HCT116 (cell line): ENCODE measurements around the gene CCDC73. TPM values are rescaled to one million over a fixed set of nuclear protein-coding genes. Genes with fewer than 3 reads are reported as not detected.

Source experiments
- ATAC-seq: fragments of 200-7000 bp; cut with Tn5 transposase; 2 replicates; pipeline ENCODE4 v1.9.1; 2020; ENCODE audit warnings: mild to moderate bottlenecking, moderate library complexity
- BruUV-seq: library from RNA; stranded (reverse); fragments of 400-500 nt; replicated peaks from 2 replicates; lab custom pipeline; 2021; lab: Mats Ljungman, UMichigan
- CTCF ChIA-PET: fragments of 300-600 bp; sonication (Branson Sonifier 250); formaldehyde crosslinking; loops from one replicate; lab custom pipeline; 2021; ENCODE audit warnings: antibody characterized with exemption; lab: Charles Lee
- POLR2A ChIA-PET: fragments of 300-600, 350-600 bp; sonication (Branson Sonifier 250); formaldehyde crosslinking; loops from one replicate; lab custom pipeline; 2021; ENCODE audit warnings: antibody characterized with exemption; lab: Charles Lee
- RAD21 ChIA-PET, 2 experiments: fragments of 300-600 bp; sonication (Branson Sonifier 250); formaldehyde crosslinking; loops; one replicate each; lab custom pipeline; 2023; ENCODE audit warnings: low total read pairs in 2 of 2; ENCODE audit not compliant: uncharacterized antibody in 2 of 2, unreplicated experiment in 2 of 2, low non-redundant PET in 1 of 2; lab: Charles Lee
- DNase-seq: peaks from one replicate; pipeline ENCODE4 v3.0.0-alpha.2; 2010; ENCODE audit warnings: low read depth, low spot score
- H2AFZ ChIP-seq: fragments of 200-600 bp; shearing (Covaris generic), sonication (generic); 2 replicates; pipeline ENCODE4 v1.6.1; 2017; ENCODE audit warnings: low read depth, mixed run types, mixed read lengths, antibody characterized with exemption, low read length; ENCODE audit not compliant: poor library complexity, severe bottlenecking
- H3K27ac ChIP-seq: 2 replicates; pipeline ENCODE4 v1.5.1; 2012; ENCODE audit warnings: low read depth, low read length
- H3K27me3 ChIP-seq: fragments of 200-600 bp; sonication (generic); 2 replicates; pipeline ENCODE4 v1.6.1; 2016; ENCODE audit warnings: mixed run types, low read length, mixed read lengths; ENCODE audit not compliant: insufficient read depth
- H3K36me3 ChIP-seq, 2 experiments: fragments of 200-500 bp in 1 of 2; fragments of 200-600 bp in 1 of 2; sonication (Bioruptor generic) in 1 of 2; sonication (generic) in 1 of 2; 2 replicates each; pipeline versions ENCODE4 v1.5.1 to v1.6.1; 2014 to 2016; ENCODE audit warnings: low read length in 2 of 2, inconsistent platforms in 1 of 2, mixed read lengths in 1 of 2, mixed run types in 1 of 2; ENCODE audit not compliant: insufficient read depth in 2 of 2, control insufficient read depth in 1 of 2
- H3K4me1 ChIP-seq, 2 experiments: fragments of 200-600 bp in 1 of 2; sonication (generic) in 1 of 2; 2 replicates each; pipeline versions ENCODE4 v1.5.1 to v1.6.1; 2012 to 2017; ENCODE audit warnings: low read length in 2 of 2, inconsistent platforms in 1 of 2, mild to moderate bottlenecking in 1 of 2, mixed read lengths in 1 of 2, mixed run types in 1 of 2, moderate library complexity in 1 of 2; ENCODE audit not compliant: insufficient read depth in 2 of 2, control insufficient read depth in 1 of 2
- H3K4me2 ChIP-seq: fragments of 200-600 bp; sonication (generic); 2 replicates; pipeline ENCODE4 v1.6.1; 2017; ENCODE audit warnings: mixed run types, low read length, mixed read lengths
- H3K4me3 ChIP-seq, 2 experiments: fragments of 200-600 bp in 1 of 2; sonication (generic) in 1 of 2; replicated peaks in 1 of 2; 2 replicates each; pipeline ENCODE4 v1.5.1; 2011 to 2016; ENCODE audit warnings: low read length in 2 of 2, control low read depth in 1 of 2, low read depth in 1 of 2, mild to moderate bottlenecking in 1 of 2, mixed read lengths in 1 of 2, mixed run types in 1 of 2
- H3K79me2 ChIP-seq: fragments of 200-600 bp; sonication (generic); 2 replicates; pipeline ENCODE4 v1.6.1; 2017; ENCODE audit warnings: mild to moderate bottlenecking, mixed run types, low read length, moderate library complexity, mixed read lengths; ENCODE audit not compliant: insufficient read depth
- H3K9ac ChIP-seq: fragments of 200-600 bp; sonication (generic); 2 replicates; pipeline ENCODE4 v1.6.1; 2016; ENCODE audit warnings: low read length, mixed read lengths
- H3K9me2 ChIP-seq: fragments of 200-600 bp; sonication (generic), shearing (Covaris generic); 2 replicates; pipeline ENCODE4 v1.6.1; 2017; ENCODE audit warnings: mixed run types, mild to moderate bottlenecking, moderate library complexity; ENCODE audit not compliant: insufficient read depth
- H3K9me3 ChIP-seq, 2 experiments: fragments of 200-500 bp in 1 of 2; fragments of 200-600 bp in 1 of 2; sonication (Bioruptor generic) in 1 of 2; sonication (generic) in 1 of 2; 2 replicates each; pipeline ENCODE4 v1.6.1; 2014 to 2017; ENCODE audit warnings: low read length in 2 of 2, mixed read lengths in 2 of 2, inconsistent platforms in 1 of 2, low read depth in 1 of 2, mild to moderate bottlenecking in 1 of 2, mixed run types in 1 of 2, moderate library complexity in 1 of 2; ENCODE audit not compliant: control insufficient read depth in 1 of 2, insufficient read depth in 1 of 2
- H4K20me1 ChIP-seq: fragments of 200-600 bp; sonication (generic), shearing (Covaris generic); 2 replicates; pipeline ENCODE4 v1.6.1; 2017; ENCODE audit warnings: mixed run types, mild to moderate bottlenecking, moderate library complexity; ENCODE audit not compliant: insufficient read depth
- CBX3 ChIP-seq: IDR thresholded peaks from 2 replicates; pipeline ENCODE4 v1.6.1; 2012; ENCODE audit warnings: low read depth
- EGR1 ChIP-seq: IDR thresholded peaks from 2 replicates; pipeline ENCODE4 v1.6.1; 2012; ENCODE audit warnings: low read depth
- ELF1 ChIP-seq: IDR thresholded peaks from 2 replicates; pipeline ENCODE4 v1.6.1; 2012; ENCODE audit warnings: low read depth, borderline replicate concordance
- EZH2phosphoT487 ChIP-seq: fragments of 200-600 bp; IDR thresholded peaks from 2 replicates; pipeline ENCODE4 v1.6.1; 2018; ENCODE audit warnings: antibody characterized with exemption, borderline replicate concordance
- FOSL1 ChIP-seq: IDR thresholded peaks from 2 replicates; pipeline ENCODE4 v1.6.1; 2012; ENCODE audit warnings: low read depth
- TCF7L2 ChIP-seq: IDR thresholded peaks from 2 replicates; pipeline ENCODE4 v1.7.0; 2011; ENCODE audit warnings: borderline replicate concordance, inconsistent platforms; ENCODE audit not compliant: insufficient read depth, insufficient read length; ENCODE audit errors: extremely low read depth
- YY1 ChIP-seq: IDR thresholded peaks from 2 replicates; pipeline ENCODE4 v1.6.1; 2011; ENCODE audit warnings: low read length, low read depth, moderate library complexity, mild to moderate bottlenecking; ENCODE audit not compliant: insufficient replicate concordance; ENCODE audit errors: extremely low read depth
- ZNF274 ChIP-seq: fragments of 200-500 bp; sonication (Bioruptor generic); IDR thresholded peaks from 2 replicates; pipeline ENCODE4 v1.6.1; 2014; ENCODE audit warnings: mild to moderate bottlenecking, low read depth, low read length, inconsistent platforms
- intact Hi-C: fragments of 100-400 bp; cut with micrococcal nuclease; formaldehyde crosslinking; loops from 2 replicates; pipeline ENCODE4 v1.10.0; 2022
- total RNA-seq: library from RNA; stranded (reverse); gene quantifications from one replicate; pipeline ENCODE4 v1.2.1, GENCODE V29; 2021; ENCODE audit not compliant: unreplicated experiment
- TF ChIP-seq, protein P1 (sequence below): IDR thresholded peaks from 2 replicates; pipeline ENCODE4 v1.6.1; 2011; ENCODE audit warnings: mild to moderate bottlenecking, low read length, moderate library complexity; ENCODE audit not compliant: insufficient replicate concordance; ENCODE audit errors: extremely low read depth
- TF ChIP-seq, protein P2 (sequence below): IDR thresholded peaks from 2 replicates; pipeline ENCODE4 v1.6.1; 2012

Gene CCDC73
- total RNA-seq, 1 experiment from 2014 or later: not detected

- no peak for TF ChIP-seq TCF7L2
- no peak for TF ChIP-seq CBX3
- TF ChIP-seq, all 23 proteins: peak for 0
These were observed 26.0 kb upstream of the CCDC73 start (continued) for GRCh38 chr11:32820497-32820896.

DNA sequence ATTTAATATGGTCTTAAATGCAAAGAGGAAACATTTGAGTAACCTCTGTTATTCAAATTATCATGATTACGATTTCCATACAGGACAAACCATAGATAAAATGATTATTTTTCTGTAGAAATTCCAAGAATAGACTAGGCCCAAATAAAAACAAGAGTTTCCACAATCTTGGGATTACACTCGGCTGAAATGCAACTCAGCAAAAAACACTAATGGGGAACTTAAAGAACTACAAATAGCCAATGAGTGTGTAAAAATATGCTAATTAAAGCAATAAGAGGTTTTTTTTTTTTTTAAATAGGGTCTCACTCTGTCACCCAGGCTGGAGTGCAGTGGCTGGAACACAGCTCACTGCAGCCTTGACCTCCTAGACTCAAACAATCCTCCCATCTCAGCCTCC, 24.7 kb upstream of the CCDC73 start:
- Histone ChIP-seq H3K4me2 (no peak overlapping the region), H3K27me3 (no peaks in the 10 kb centered on the region), H2AFZ (no peak overlapping the region), H3K9me2 (no peaks in the 10 kb centered on the region), H3K4me1 (peaks cover 0 to 10% of the 10 kb centered on the region in 2 experiments; a peak in 2 of 4 replicates), H4K20me1 (no peaks in the 10 kb centered on the region), H3K9me3 (no peaks in the 10 kb centered on the region), H3K79me2 (no peaks in the 10 kb centered on the region), H3K36me3 (no peaks in the 10 kb centered on the region)
- ATAC-seq (no peak), DNase-seq (no peak)
- ChIA-PET POLR2A (no interaction called here), CTCF (interaction anchor here (1.9 kb wide), 1 partner anchor 11 kb away, joined by 8 read pairs; no protein-coding TSS in a partner anchor), RAD21 (no interaction called here)
- intact Hi-C loops: no loop called here
- BruUV-seq: no TSS peak
- TF ChIP-seq, protein P1, sequence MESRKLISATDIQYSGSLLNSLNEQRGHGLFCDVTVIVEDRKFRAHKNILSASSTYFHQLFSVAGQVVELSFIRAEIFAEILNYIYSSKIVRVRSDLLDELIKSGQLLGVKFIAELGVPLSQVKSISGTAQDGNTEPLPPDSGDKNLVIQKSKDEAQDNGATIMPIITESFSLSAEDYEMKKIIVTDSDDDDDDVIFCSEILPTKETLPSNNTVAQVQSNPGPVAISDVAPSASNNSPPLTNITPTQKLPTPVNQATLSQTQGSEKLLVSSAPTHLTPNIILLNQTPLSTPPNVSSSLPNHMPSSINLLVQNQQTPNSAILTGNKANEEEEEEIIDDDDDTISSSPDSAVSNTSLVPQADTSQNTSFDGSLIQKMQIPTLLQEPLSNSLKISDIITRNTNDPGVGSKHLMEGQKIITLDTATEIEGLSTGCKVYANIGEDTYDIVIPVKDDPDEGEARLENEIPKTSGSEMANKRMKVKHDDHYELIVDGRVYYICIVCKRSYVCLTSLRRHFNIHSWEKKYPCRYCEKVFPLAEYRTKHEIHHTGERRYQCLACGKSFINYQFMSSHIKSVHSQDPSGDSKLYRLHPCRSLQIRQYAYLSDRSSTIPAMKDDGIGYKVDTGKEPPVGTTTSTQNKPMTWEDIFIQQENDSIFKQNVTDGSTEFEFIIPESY: no peak
- TF ChIP-seq EZH2phosphoT487: no peak
- TF ChIP-seq, all 23 proteins: peak for 0
- no peak overlapping the region for H3K9ac ChIP-seq
- no peak overlapping the region for H3K4me3 ChIP-seq
- H3K27ac ChIP-seq: no peak overlapping the region

- ChIA-PET POLR2A (no interaction called here), RAD21 (no interaction called here), CTCF (interaction anchor here (1.9 kb wide), 1 partner anchor 9 kb away, joined by 8 read pairs; no protein-coding TSS in a partner anchor)
- BruUV-seq: no TSS peak
- Histone ChIP-seq H3K4me1 (peaks cover 0 to 10% of the 10 kb centered on the region in 2 experiments; a peak in 2 of 4 replicates), H3K9me2 (no peaks in the 10 kb centered on the region), H3K36me3 (no peaks in the 10 kb centered on the region), H3K27ac (no peak overlapping the region), H3K27me3 (no peaks in the 10 kb centered on the region), H3K4me2 (no peak overlapping the region), H3K4me3 (no peak overlapping the region), H3K9me3 (no peaks in the 10 kb centered on the region), H3K79me2 (no peaks in the 10 kb centered on the region), H2AFZ (no peak overlapping the region), H3K9ac (no peak overlapping the region), H4K20me1 (no peaks in the 10 kb centered on the region)
- DNase-seq (no peak), ATAC-seq (no peak)
- intact Hi-C loops: no loop called here
- TF ChIP-seq, protein P2, sequence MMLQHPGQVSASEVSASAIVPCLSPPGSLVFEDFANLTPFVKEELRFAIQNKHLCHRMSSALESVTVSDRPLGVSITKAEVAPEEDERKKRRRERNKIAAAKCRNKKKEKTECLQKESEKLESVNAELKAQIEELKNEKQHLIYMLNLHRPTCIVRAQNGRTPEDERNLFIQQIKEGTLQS: no peak
- TF ChIP-seq FOSL1 (no peak), ZNF274 (no peak), ELF1 (no peak), EGR1 (no peak), YY1 (no peak)
These were observed 23.4 kb upstream of the CCDC73 start for GRCh38 chr11:32817852-32818183.
